ENCODE measurements around the gene RALB.
"Not testable (repeated sequence)": the region's sequence is repeated elsewhere in the genome, so short reads cannot be mapped to it uniquely, and the experiment has no call there.

The RALB gene

DNA sequence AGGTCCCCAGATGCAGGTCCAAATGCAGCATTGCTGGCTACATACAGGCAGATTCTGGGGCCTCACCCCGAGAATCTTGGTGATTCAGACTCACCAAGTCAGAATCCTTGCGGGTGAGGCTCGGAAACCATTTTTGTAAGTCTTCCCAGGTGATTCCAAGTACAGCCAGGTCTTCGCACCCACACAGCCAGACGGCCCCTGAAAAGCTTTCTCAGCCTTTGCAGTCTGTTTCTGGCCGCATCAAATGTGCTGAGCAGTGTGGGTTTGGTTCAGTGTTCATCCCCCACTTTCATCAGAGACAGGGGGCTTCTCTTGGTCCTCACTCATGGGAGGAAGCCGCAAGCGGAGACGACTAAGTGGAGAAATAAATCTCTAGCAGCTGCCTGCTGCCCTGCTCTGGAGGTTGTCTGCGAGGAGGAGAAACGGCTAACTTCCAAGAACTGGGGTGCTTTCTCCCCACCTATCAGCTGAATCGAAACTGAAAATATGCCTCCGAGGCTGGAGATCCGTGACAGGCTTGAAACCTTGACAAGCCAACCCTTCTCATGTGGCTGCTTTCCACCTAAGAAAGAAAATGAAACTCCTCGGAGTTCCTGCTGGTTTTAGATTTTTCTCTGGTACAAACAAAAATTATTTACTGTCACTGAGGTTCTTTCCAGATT is 20.5 kb upstream of the RALB start:
- H3K27ac ChIP-seq = no peak overlapping the region
- no peak for TF ChIP-seq CTCF (IDR thresholded peaks at IDR 0.05)

DNA sequence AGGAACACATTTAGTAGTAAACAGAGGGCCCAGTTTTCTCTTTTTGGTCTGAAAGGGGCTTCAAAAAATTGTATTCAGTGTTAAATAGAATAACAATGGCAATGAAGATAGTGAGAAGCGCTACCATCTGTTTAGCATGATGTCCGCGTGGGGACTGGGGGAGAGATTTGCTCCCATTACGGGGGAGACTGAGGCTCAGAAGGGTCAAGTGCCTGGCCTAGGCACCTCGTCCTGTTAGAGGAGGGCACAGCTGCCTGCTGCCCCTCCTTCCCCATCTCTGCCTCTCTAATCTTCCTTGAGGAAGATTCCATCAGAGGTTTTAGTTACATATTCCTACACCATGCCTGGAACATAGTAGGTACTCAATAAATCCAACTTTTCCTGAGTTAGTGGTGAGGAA is 19.4 kb upstream of the RALB start:
- no peak overlapping the region for H3K27ac ChIP-seq
- TF ChIP-seq ZFX (IDR thresholded peaks at IDR 0.05; ENCODE audit: borderline replicate concordance) (no peak), CTCF (IDR thresholded peaks at IDR 0.05) (no peak)

DNA sequence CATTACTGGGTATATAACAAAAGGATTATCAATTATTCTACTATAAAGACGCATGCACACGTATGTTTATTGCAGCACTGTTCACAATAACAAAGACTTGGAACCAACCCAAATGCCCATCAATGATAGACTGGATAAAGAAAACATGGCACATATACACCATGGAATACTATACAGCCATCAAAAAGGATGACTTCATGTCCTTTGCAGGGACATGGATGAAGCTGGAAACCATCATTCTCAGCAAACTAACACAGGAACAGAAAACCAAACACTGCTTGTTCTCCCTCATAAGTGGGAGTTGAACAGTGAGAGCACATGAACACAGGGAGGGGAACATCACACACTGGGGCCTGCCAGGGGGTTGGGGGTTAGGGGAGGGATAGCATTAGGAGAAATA is 17.5 kb upstream of the RALB start:
- H3K27ac ChIP-seq = not testable (repeated sequence)

DNA sequence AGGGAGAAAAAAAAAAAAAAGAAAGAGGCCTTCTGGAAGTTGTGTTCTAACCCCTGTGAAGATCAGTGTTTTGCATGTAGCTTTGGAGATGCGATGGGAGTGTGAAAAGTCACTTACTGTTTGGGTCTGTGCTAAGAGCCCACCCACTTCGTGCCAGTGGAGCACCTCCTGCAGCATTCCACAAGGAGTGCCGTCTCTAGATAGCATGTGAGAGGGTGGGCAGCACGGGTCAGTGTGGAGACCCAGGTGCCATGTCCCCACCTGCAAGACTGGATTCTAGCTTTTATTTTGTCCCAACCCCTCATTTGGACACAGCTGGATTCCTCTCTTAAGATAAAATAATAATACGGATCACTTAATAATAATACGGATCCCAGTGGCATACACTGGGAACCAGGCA is 17.0 kb upstream of the RALB start:
- H3K27ac ChIP-seq = no peak overlapping the region
- TF ChIP-seq ZFX (IDR thresholded peaks at IDR 0.05; ENCODE audit: borderline replicate concordance) (no peak), CTCF (IDR thresholded peaks at IDR 0.05) (no peak)

GRCh38 chr2:120236316-120236715 is 16.3 kb upstream of the RALB start:
- H3K27ac ChIP-seq = no peak overlapping the region
- TF ChIP-seq ZFX (IDR thresholded peaks at IDR 0.05; ENCODE audit: borderline replicate concordance) (no peak), CTCF (IDR thresholded peaks at IDR 0.05) (no peak)

- no peak overlapping the region for H3K27ac ChIP-seq
- TF ChIP-seq ZFX (IDR thresholded peaks at IDR 0.05; ENCODE audit: borderline replicate concordance) = no peak
- no peak for TF ChIP-seq CTCF (IDR thresholded peaks at IDR 0.05)
Observed at GRCh38 chr2:120236791-120237190, 15.9 kb upstream of the RALB start.

- TF ChIP-seq CTCF (IDR thresholded peaks at IDR 0.05) (no peak), ZFX (IDR thresholded peaks at IDR 0.05; ENCODE audit: borderline replicate concordance) (no peak)
- no peak overlapping the region for H3K27ac ChIP-seq
Observed at GRCh38 chr2:120237491-120237902, 15.2 kb upstream of the RALB start.
